PC-9 (cell line): ENCODE results near the gene PPM1G. TPM values are rescaled to one million over a fixed set of nuclear protein-coding genes. Genes with fewer than 3 reads are reported as not detected.

Experiments
- BruUV-seq: library from RNA; stranded (reverse); fragments of 400-500 nt; replicated peaks from 2 replicates; lab custom pipeline; 2021; lab: Mats Ljungman, UMichigan
- CTCF ChIA-PET: fragments of 300-600 bp; sonication (Branson Sonifier 250); formaldehyde crosslinking; loops from one replicate; lab custom pipeline; 2022; ENCODE audit warnings: antibody characterized with exemption; lab: Charles Lee
- POLR2A ChIA-PET: fragments of 300-600 bp; sonication (Branson Sonifier 250); formaldehyde crosslinking; loops from one replicate; lab custom pipeline; 2022; ENCODE audit warnings: antibody characterized with exemption; ENCODE audit not compliant: unreplicated experiment; lab: Charles Lee
- DNase-seq, 2 experiments: peaks; one replicate each; pipeline versions ENCODE4 v3.0.0 to v3.0.0-alpha.2; 2015 to 2022; ENCODE audit warnings: mixed read lengths in 1 of 2
- H2AFZ ChIP-seq: fragments of 200-600 bp; sonication (generic); 2 replicates; pipeline ENCODE4 v1.8.1; 2017; ENCODE audit warnings: antibody characterized with exemption
- H3F3A ChIP-seq: fragments of 200-600 bp; sonication (generic); 2 replicates; pipeline ENCODE4 v1.8.1; 2017; ENCODE audit warnings: antibody characterized with exemption, mild to moderate bottlenecking, low read depth; ENCODE audit not compliant: insufficient read depth
- H3K27ac ChIP-seq: fragments of 200-600 bp; sonication (generic); 2 replicates; pipeline ENCODE4 v1.6.1; 2016; ENCODE audit warnings: mixed run types
- H3K27me3 ChIP-seq: fragments of 200-600 bp; sonication (generic); 2 replicates; pipeline ENCODE4 v1.6.1; 2016; ENCODE audit warnings: low read depth, mixed run types; ENCODE audit not compliant: insufficient read depth
- H3K36me3 ChIP-seq: fragments of 200-600 bp; sonication (generic); 2 replicates; pipeline ENCODE4 v1.6.1; 2016; ENCODE audit warnings: low read depth, mixed run types
- H3K4me1 ChIP-seq: fragments of 200-600 bp; sonication (generic); replicated peaks from 2 replicates; pipeline ENCODE4 v1.6.1; 2016; ENCODE audit warnings: mixed run types; ENCODE audit not compliant: insufficient read depth
- H3K4me2 ChIP-seq: fragments of 200-600 bp; sonication (generic); 2 replicates; pipeline ENCODE4 v1.6.1; 2017; ENCODE audit warnings: mixed run types
- H3K4me3 ChIP-seq: fragments of 200-600 bp; sonication (generic); 2 replicates; pipeline ENCODE4 v1.6.1; 2016; ENCODE audit warnings: mixed run types
- H3K79me2 ChIP-seq: fragments of 200-600 bp; sonication (generic); 2 replicates; pipeline ENCODE4 v1.6.1; 2017; ENCODE audit warnings: low read depth, mixed run types
- H3K9me2 ChIP-seq: fragments of 200-600 bp; sonication (generic); 2 replicates; pipeline ENCODE4 v1.8.1; 2017; ENCODE audit warnings: mild to moderate bottlenecking; ENCODE audit not compliant: insufficient read depth
- H3K9me3 ChIP-seq: fragments of 200-600 bp; sonication (generic); 2 replicates; pipeline ENCODE4 v1.8.1; 2016; ENCODE audit warnings: low read depth; ENCODE audit not compliant: insufficient read depth
- H4K20me1 ChIP-seq: fragments of 200-600 bp; sonication (generic); 2 replicates; pipeline ENCODE4 v1.8.1; 2017; ENCODE audit not compliant: insufficient read depth
- CTCF ChIP-seq: fragments of 200-600 bp; sonication (generic); conservative IDR thresholded peaks from 2 replicates; pipeline ENCODE4 v1.6.1; 2017; ENCODE audit warnings: mixed run types, antibody characterized with exemption, mild to moderate bottlenecking, moderate library complexity
- EZH2 ChIP-seq: fragments of 200-600 bp; sonication (generic); IDR thresholded peaks from 2 replicates; pipeline ENCODE4 v1.8.0; 2017; ENCODE audit warnings: antibody characterized with exemption, low read depth
- intact Hi-C: fragments of 100-400 bp; cut with micrococcal nuclease; formaldehyde crosslinking; loops from one replicate; pipeline ENCODE4 v1.10.0; 2022; ENCODE audit not compliant: unreplicated experiment
- total RNA-seq: library from RNA; stranded (reverse); gene quantifications from 2 replicates; pipeline ENCODE4 v1.2.3, GENCODE V29; 2021

PPM1G gene
- total RNA-seq, 1 experiment from 2014 or later, result 136 TPM

- intact Hi-C loops, result no loop called here
- no peaks in the 10 kb centered on the region for H4K20me1 ChIP-seq
- CTCF ChIA-PET, result no interaction called here
Measured at GRCh38 chr2:27451095-27451494, 41.7 kb upstream of the PPM1G start.

GRCh38 chr2:27448381-27448780 lies 39.0 kb upstream of the PPM1G start:
- DNase-seq, result no peak
- H3F3A ChIP-seq, result peaks cover 27% of the 10 kb centered on the region
- no peaks in the 10 kb centered on the region for H3K27me3 ChIP-seq
- ChIA-PET CTCF (no interaction called here), POLR2A (no interaction called here)
- no TSS peak for BruUV-seq
- no peaks in the 10 kb centered on the region for H3K9me2 ChIP-seq
- H2AFZ ChIP-seq, result no peak overlapping the region
- H3K79me2 ChIP-seq, result peaks cover under 1% of the 10 kb centered on the region; the same call in 1 of the 2 replicates
- H3K4me1 ChIP-seq, result peaks cover 13% of the 10 kb centered on the region
- intact Hi-C loops, result loop anchor here (10.0 kb wide), 1 partner anchor 206 kb away; no protein-coding TSS in a partner anchor
- no peaks in the 10 kb centered on the region for H4K20me1 ChIP-seq
- H3K36me3 ChIP-seq, result peaks cover 3% of the 10 kb centered on the region; the same call in 1 of the 2 replicates
- H3K27ac ChIP-seq, result no peak overlapping the region
- H3K9me3 ChIP-seq, result no peaks in the 10 kb centered on the region
- no peak overlapping the region for H3K4me3 ChIP-seq
- TF ChIP-seq EZH2, result no peak
- no peak for TF ChIP-seq CTCF
- no peak overlapping the region for H3K4me2 ChIP-seq

More at GRCh38 chr2:27451095-27451494, 41.7 kb upstream of the PPM1G start:
- no peaks in the 10 kb centered on the region for H3K9me3 ChIP-seq
- H3K36me3 ChIP-seq, result peaks cover 3% of the 10 kb centered on the region; the same call in 1 of the 2 replicates
- H3K9me2 ChIP-seq, result no peaks in the 10 kb centered on the region
- POLR2A ChIA-PET, result no interaction called here
- no peak overlapping the region for H2AFZ ChIP-seq
- H3K4me2 ChIP-seq, result no peak overlapping the region
- no peak for TF ChIP-seq CTCF
- no peak for TF ChIP-seq EZH2
- no peak for DNase-seq
- no peaks in the 10 kb centered on the region for H3K27me3 ChIP-seq
- peaks cover 4% of the 10 kb centered on the region for H3K4me1 ChIP-seq
- no peak overlapping the region for H3K4me3 ChIP-seq
- no peak overlapping the region for H3K27ac ChIP-seq
- peaks cover 12% of the 10 kb centered on the region for H3F3A ChIP-seq
- H3K79me2 ChIP-seq, result no peaks in the 10 kb centered on the region
- no TSS peak for BruUV-seq

- no peaks in the 10 kb centered on the region; the same call in 1 of the 2 replicates for H4K20me1 ChIP-seq
- ChIA-PET CTCF (no interaction called here), POLR2A (interaction anchor here (0.5 to 0.6 kb wide), 4 partner anchors 18 to 237 kb away, joined by 3 to 14 read pairs (median 5); no protein-coding TSS in a partner anchor)
- H3K79me2 ChIP-seq, result peaks cover 5% of the 10 kb centered on the region; the same call in 1 of the 2 replicates
- H3K4me3 ChIP-seq, result no peak overlapping the region
- intact Hi-C loops, result loop anchor here (1.0 to 10.0 kb wide), 2 partner anchors 182 to 209 kb away; no protein-coding TSS in a partner anchor
- TF ChIP-seq CTCF (no peak), EZH2 (no peak)
- H3K27me3 ChIP-seq, result no peaks in the 10 kb centered on the region
- H3F3A ChIP-seq, result peaks cover 36% of the 10 kb centered on the region
- no TSS peak for BruUV-seq
- peak overlapping the region; percentile 70 for H3K27ac ChIP-seq
- no peak overlapping the region for H2AFZ ChIP-seq
- H3K9me3 ChIP-seq, result no peaks in the 10 kb centered on the region
- peak; percentile 75 to 89 for DNase-seq
- peaks cover 2% of the 10 kb centered on the region; the same call in 1 of the 2 replicates for H3K36me3 ChIP-seq
- H3K4me1 ChIP-seq, result peaks cover 19% of the 10 kb centered on the region
- H3K9me2 ChIP-seq, result no peaks in the 10 kb centered on the region
- H3K4me2 ChIP-seq, result peak overlapping the region; percentile 45
Measured at GRCh38 chr2:27446057-27446456, 36.7 kb upstream of the PPM1G start.
